IMR-90 (cell line): ENCODE data around the gene MAPK8IP1. TPM values are rescaled to one million over a fixed set of nuclear protein-coding genes. Genes with fewer than 3 reads are reported as not detected.

ENCODE experiments used
- ATAC-seq: fragments of 200-7000 bp; cut with Tn5 transposase; 2 replicates; pipeline ENCODE4 v1.9.1; 2020; ENCODE audit warnings: low read depth, mild to moderate bottlenecking, moderate library complexity
- BruUV-seq: library from RNA; stranded (reverse); fragments of 400-500 nt; replicated peaks from 2 replicates; lab custom pipeline; 2021; lab: Mats Ljungman, UMichigan
- CTCF ChIA-PET: fragments of 300-600 bp; formaldehyde crosslinking; extraction: SDS; loops from one replicate; lab custom pipeline; 2021; ENCODE audit warnings: antibody characterized with exemption; lab: Yijun Ruan, JAX
- POLR2A ChIA-PET: fragments of 300-600 bp; sonication (Branson Sonifier 250); formaldehyde crosslinking; loops from one replicate; lab custom pipeline; 2022; ENCODE audit warnings: antibody characterized with exemption; ENCODE audit not compliant: unreplicated experiment; lab: Charles Lee
- DNase-seq: peaks from one replicate; pipeline ENCODE4 v3.0.0; 2013
- H2AFZ ChIP-seq: replicated peaks from 2 replicates; pipeline ENCODE3; 2013; ENCODE audit warnings: low read length, mild to moderate bottlenecking; ENCODE audit not compliant: poor library complexity
- H2AK5ac ChIP-seq: 2 replicates; pipeline ENCODE4 v1.6.1; 2013; ENCODE audit warnings: low read depth, low read length, inconsistent platforms
- H2AK9ac ChIP-seq: replicated peaks from 2 replicates; pipeline ENCODE3; 2013; ENCODE audit warnings: mild to moderate bottlenecking, low read depth, low read length, moderate library complexity; ENCODE audit not compliant: poor library complexity
- H2BK120ac ChIP-seq: 2 replicates; pipeline ENCODE4 v1.6.1; 2013; ENCODE audit warnings: low read depth, low read length, inconsistent platforms
- H2BK15ac ChIP-seq: 3 replicates; pipeline ENCODE4 v1.6.1; 2013; ENCODE audit warnings: low read depth, low read length, inconsistent platforms
- H2BK20ac ChIP-seq: 2 replicates; pipeline ENCODE4 v1.6.1; 2013; ENCODE audit warnings: low read depth, mild to moderate bottlenecking, inconsistent platforms, low read length, moderate library complexity
- H2BK5ac ChIP-seq: 2 replicates; pipeline ENCODE4 v1.6.1; 2013; ENCODE audit warnings: mild to moderate bottlenecking, low read depth, low read length, inconsistent platforms; ENCODE audit not compliant: poor library complexity, severe bottlenecking
- H3K14ac ChIP-seq: replicated peaks from 2 replicates; pipeline ENCODE4 v1.6.1; 2013; ENCODE audit warnings: low read depth, low read length, inconsistent platforms
- H3K18ac ChIP-seq: 2 replicates; pipeline ENCODE4 v1.6.1; 2013; ENCODE audit warnings: low read depth, low read length, control low read depth
- H3K23ac ChIP-seq: 2 replicates; pipeline ENCODE4 v1.6.1; 2013; ENCODE audit warnings: low read depth, low read length, inconsistent platforms
- H3K27ac ChIP-seq: 2 replicates; pipeline ENCODE4 v1.5.1; 2013; ENCODE audit warnings: mild to moderate bottlenecking, control low read depth, low read length; ENCODE audit not compliant: insufficient read depth
- H3K27me3 ChIP-seq: 2 replicates; pipeline ENCODE4 v1.6.1; 2013; ENCODE audit warnings: low read length; ENCODE audit not compliant: control insufficient read depth, insufficient read depth
- H3K36me3 ChIP-seq: 2 replicates; pipeline ENCODE4 v1.6.1; 2013; ENCODE audit warnings: low read length, mixed read lengths; ENCODE audit not compliant: control insufficient read depth, insufficient read depth
- H3K4ac ChIP-seq: 2 replicates; pipeline ENCODE4 v1.6.1; 2013; ENCODE audit warnings: low read depth, low read length, inconsistent platforms
- H3K4me1 ChIP-seq: 2 replicates; pipeline ENCODE4 v1.6.1; 2013; ENCODE audit warnings: low read length, mixed read lengths; ENCODE audit not compliant: control insufficient read depth, insufficient read depth
- H3K4me2 ChIP-seq: 2 replicates; pipeline ENCODE4 v1.6.1; 2013; ENCODE audit warnings: low read depth, mild to moderate bottlenecking, control low read depth, low read length, moderate library complexity
- H3K4me3 ChIP-seq: 2 replicates; pipeline ENCODE4 v1.5.1; 2013; ENCODE audit warnings: low read depth, mild to moderate bottlenecking, control low read depth, low read length, moderate library complexity; ENCODE audit not compliant: insufficient read depth
- H3K56ac ChIP-seq: 2 replicates; pipeline ENCODE4 v1.6.1; 2013; ENCODE audit warnings: low read length, inconsistent platforms; ENCODE audit not compliant: insufficient read depth; ENCODE audit errors: extremely low read depth
- H3K79me1 ChIP-seq, 2 experiments: 2 replicates each; pipeline ENCODE4 v1.6.1; 2013; ENCODE audit warnings: low read length in 2 of 2, inconsistent platforms in 1 of 2, low read depth in 1 of 2
- H3K9ac ChIP-seq: 2 replicates; pipeline ENCODE4 v1.6.1; 2013; ENCODE audit warnings: low read depth, low read length, control low read depth
- H3K9me1 ChIP-seq: 2 replicates; pipeline ENCODE4 v1.6.1; 2013; ENCODE audit warnings: low read length, inconsistent platforms; ENCODE audit not compliant: insufficient read depth
- H3K9me3 ChIP-seq: 2 replicates; pipeline ENCODE4 v1.6.1; 2013; ENCODE audit warnings: low read length; ENCODE audit not compliant: control insufficient read depth, insufficient read depth
- H4K20me1 ChIP-seq: 2 replicates; pipeline ENCODE4 v1.6.1; 2013; ENCODE audit warnings: low read length, inconsistent platforms; ENCODE audit not compliant: insufficient read depth
- H4K5ac ChIP-seq: 2 replicates; pipeline ENCODE4 v1.6.1; 2013; ENCODE audit warnings: mild to moderate bottlenecking, low read depth, low read length, control low read depth
- H4K8ac ChIP-seq, 2 experiments: 2 replicates each; pipeline ENCODE4 v1.6.1; 2013; ENCODE audit warnings: low read depth in 2 of 2, low read length in 2 of 2, control low read depth in 1 of 2, inconsistent platforms in 1 of 2
- H4K91ac ChIP-seq: 2 replicates; pipeline ENCODE4 v1.6.1; 2013; ENCODE audit warnings: low read depth, low read length, inconsistent platforms; ENCODE audit not compliant: insufficient read depth
- BHLHE40 ChIP-seq: fragments of 150-350 bp; IDR thresholded peaks from 2 replicates; pipeline ENCODE4 v1.6.1; 2016; ENCODE audit warnings: mild to moderate bottlenecking, low read depth, low read length
- CEBPB ChIP-seq: IDR thresholded peaks from 2 replicates; pipeline ENCODE4 v1.6.1; 2012; ENCODE audit warnings: low read depth, low read length, improper control_type of control experiment
- CHD1 ChIP-seq: IDR thresholded peaks from 2 replicates; pipeline ENCODE4 v1.6.1; 2012; ENCODE audit warnings: low read depth, low read length, improper control_type of control experiment
- POLR2A ChIP-seq: IDR thresholded peaks from 2 replicates; pipeline ENCODE4 v1.6.1; 2012; ENCODE audit warnings: mild to moderate bottlenecking, low read depth, low read length
- RAD21 ChIP-seq: IDR thresholded peaks from 2 replicates; pipeline ENCODE4 v1.6.1; 2012; ENCODE audit warnings: low read length, improper control_type of control experiment
- WGBS, 2 experiments: methylation state at CpG; one replicate each; pipeline versions ENCODE4 v1.1.5 to v1.1.7; 2013; ENCODE audit warnings: missing lambda C conversion rate in 2 of 2; ENCODE audit not compliant: insufficient read length in 1 of 2; ENCODE audit errors: extremely low coverage in 2 of 2; 5-methylcytosine and 5-hydroxymethylcytosine counted together
- dilution Hi-C: fragments of 300-500 bp; cut with HindIII; formaldehyde crosslinking; loops from one replicate; pipeline ENCODE4 v1.14.3; 2018; ENCODE audit warnings: low sequenced_read_pairs; ENCODE audit not compliant: unreplicated experiment
- in situ Hi-C: fragments of 300-500 bp; cut with MboI; formaldehyde crosslinking; loops from 3 replicates; pipeline ENCODE4 v1.14.3; 2019; ENCODE audit warnings: low sequenced_read_pairs, inconsistent platforms, mixed read lengths
- intact Hi-C: fragments of 100-400 bp; cut with micrococcal nuclease; formaldehyde crosslinking; loops from 2 replicates; pipeline ENCODE4 v1.10.0; 2022
- polyA plus RNA-seq, 3 experiments: library from polyadenylated mRNA; depleted of rRNA; stranded (reverse); fragments of >200 nt; gene quantifications; 2 replicates each; pipeline ENCODE4 v1.2.3, GENCODE V29; 2012; ENCODE audit warnings: low replicate concordance in 1 of 3
- total RNA-seq: library from RNA; depleted of rRNA; stranded (reverse); fragments of >200 nt; gene quantifications from 2 replicates; pipeline ENCODE4 v1.2.3, GENCODE V29; 2012
- TF ChIP-seq, protein P1 (sequence below): fragments of 150-350 bp; IDR thresholded peaks from 2 replicates; pipeline ENCODE4 v1.6.1; 2017; ENCODE audit warnings: mild to moderate bottlenecking, antibody characterized with exemption, low read length, low read depth

The MAPK8IP1 gene
- total and polyA plus RNA-seq, 2 of the 4 experiments (the other 2 are of a cell fraction) = 6.5 to 9.6 TPM

DNA sequence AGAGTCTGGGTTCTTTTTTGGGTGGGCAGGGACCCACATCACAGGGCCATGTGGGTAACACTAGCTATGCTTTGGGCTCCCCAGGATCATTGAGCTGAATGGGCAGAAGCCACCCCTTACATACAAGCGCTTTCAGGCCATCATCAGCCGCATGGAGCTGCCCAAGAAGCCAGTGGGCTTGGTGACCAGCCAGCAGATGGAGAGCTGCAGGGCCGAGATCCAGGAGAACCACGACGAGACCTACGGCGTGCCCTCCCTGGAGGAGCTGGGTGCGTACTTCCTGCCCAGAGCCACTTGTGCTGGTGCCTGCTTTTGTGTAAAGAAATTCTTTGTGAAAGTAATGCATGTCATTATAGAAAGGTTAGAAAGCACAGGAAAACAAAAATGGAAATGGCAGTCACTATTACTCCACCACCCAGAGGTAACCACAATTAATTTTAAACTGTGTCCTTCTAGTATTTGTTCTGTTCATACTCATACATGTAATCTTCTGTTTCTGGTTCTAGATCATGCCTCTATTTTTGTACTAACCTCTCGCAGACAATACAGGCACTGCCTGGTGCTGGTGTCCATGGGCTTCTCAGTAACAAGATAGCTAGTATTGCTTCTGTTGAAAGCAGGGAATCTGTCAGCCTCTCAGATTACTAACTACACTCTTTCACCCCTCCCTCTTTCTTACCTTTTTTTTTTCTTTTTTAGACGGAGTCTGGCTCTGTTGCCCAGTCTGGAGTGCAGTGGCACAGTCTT, 24.5 kb upstream of the MAPK8IP1 start:
- H3K23ac ChIP-seq = peak overlapping the region; percentile 82; the same call in 1 of the 2 replicates
- no peak overlapping the region for H2AFZ ChIP-seq
- ChIA-PET CTCF (interaction anchor here (0.9 to 4.4 kb wide), 3 partner anchors 12 to 18 kb away, joined by 3 to 26 read pairs (median 6); partner anchors contain the start of gene CRY2), POLR2A (interaction anchor here (0.6 kb wide), 1 partner anchor 808 kb away, joined by 5 read pairs; no protein-coding TSS in a partner anchor)
- no peak for DNase-seq
- H3K56ac ChIP-seq = peak overlapping the region; percentile 71; the same call in 1 of the 2 replicates
- peak overlapping the region; percentile 70 for H4K5ac ChIP-seq
- peak overlapping the region; percentile 87 for H3K4ac ChIP-seq
- peak overlapping the region; percentile 97 for H3K27ac ChIP-seq
- 60% methylated on average over 1 of the region's 10 CpGs; no CpG with 5 or more reads in 1 of the 2 experiments for WGBS, 2 experiments
- H3K14ac ChIP-seq = peak overlapping the region; percentile 83
- intact Hi-C loops = no loop called here
- in situ Hi-C loops = no loop called here
- peak overlapping the region; percentile 37; the same call in 1 of the 2 replicates for H3K9ac ChIP-seq
- H2BK15ac ChIP-seq = peak overlapping the region; percentile 48; the same call in 1 of the 3 replicates
- peaks cover 7% of the 10 kb centered on the region for H4K20me1 ChIP-seq
- peak overlapping the region; percentile 83 for H4K91ac ChIP-seq
- peak overlapping the region; percentile 81; the same call in 1 of the 2 replicates for H2BK20ac ChIP-seq
- peaks cover 9 to 37% of the 10 kb centered on the region in 2 experiments for H3K79me1 ChIP-seq
- peaks cover 34% of the 10 kb centered on the region for H3K36me3 ChIP-seq
- H3K9me1 ChIP-seq = peaks cover 28% of the 10 kb centered on the region
- H2AK5ac ChIP-seq = peak overlapping the region; percentile 29
- peaks cover 36% of the 10 kb centered on the region for H3K4me1 ChIP-seq
- BruUV-seq = no TSS peak
- H3K18ac ChIP-seq = peak overlapping the region; percentile 48
- dilution Hi-C loops = no loop called here
- H2AK9ac ChIP-seq = peak overlapping the region; percentile 69
- H2BK5ac ChIP-seq = peak overlapping the region; percentile 86
- no peak overlapping the region for H3K4me3 ChIP-seq
- no peak overlapping the region; the same call in 1 of the 2 replicates for H3K4me2 ChIP-seq
- TF ChIP-seq RAD21 (no peak), CEBPB (no peak), BHLHE40 (no peak), POLR2A (no peak), CHD1 (no peak)
- TF ChIP-seq, protein P1, sequence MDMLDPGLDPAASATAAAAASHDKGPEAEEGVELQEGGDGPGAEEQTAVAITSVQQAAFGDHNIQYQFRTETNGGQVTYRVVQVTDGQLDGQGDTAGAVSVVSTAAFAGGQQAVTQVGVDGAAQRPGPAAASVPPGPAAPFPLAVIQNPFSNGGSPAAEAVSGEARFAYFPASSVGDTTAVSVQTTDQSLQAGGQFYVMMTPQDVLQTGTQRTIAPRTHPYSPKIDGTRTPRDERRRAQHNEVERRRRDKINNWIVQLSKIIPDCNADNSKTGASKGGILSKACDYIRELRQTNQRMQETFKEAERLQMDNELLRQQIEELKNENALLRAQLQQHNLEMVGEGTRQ = no peak
- peak overlapping the region; percentile 86 for H2BK120ac ChIP-seq
- no peaks in the 10 kb centered on the region for H3K9me3 ChIP-seq
- no peak for ATAC-seq
- peak overlapping the region in 1 of 2 experiments; percentile 70; a peak in 2 of 4 replicates for H4K8ac ChIP-seq
- H3K27me3 ChIP-seq = no peaks in the 10 kb centered on the region
